IMR-90 (cell line): ENCODE measurements around the gene ZYX. TPM values are rescaled to one million over a fixed set of nuclear protein-coding genes. Genes with fewer than 3 reads are reported as not detected.
A peak's percentile ranks its signal among the peaks of the same experiment; 100 is the strongest.

Source experiments
- ATAC-seq: fragments of 200-7000 bp; cut with Tn5 transposase; 2 replicates; pipeline ENCODE4 v1.9.1; 2020; ENCODE audit warnings: low read depth, mild to moderate bottlenecking, moderate library complexity
- BruUV-seq: library from RNA; stranded (reverse); fragments of 400-500 nt; replicated peaks from 2 replicates; lab custom pipeline; 2021; lab: Mats Ljungman, UMichigan
- CTCF ChIA-PET: fragments of 300-600 bp; formaldehyde crosslinking; extraction: SDS; loops from one replicate; lab custom pipeline; 2021; ENCODE audit warnings: antibody characterized with exemption; lab: Yijun Ruan, JAX
- POLR2A ChIA-PET: fragments of 300-600 bp; sonication (Branson Sonifier 250); formaldehyde crosslinking; loops from one replicate; lab custom pipeline; 2022; ENCODE audit warnings: antibody characterized with exemption; ENCODE audit not compliant: unreplicated experiment; lab: Charles Lee
- DNase-seq: peaks from one replicate; pipeline ENCODE4 v3.0.0; 2013
- H2AFZ ChIP-seq: replicated peaks from 2 replicates; pipeline ENCODE3; 2013; ENCODE audit warnings: low read length, mild to moderate bottlenecking; ENCODE audit not compliant: poor library complexity
- H2AK5ac ChIP-seq: 2 replicates; pipeline ENCODE4 v1.6.1; 2013; ENCODE audit warnings: low read depth, low read length, inconsistent platforms
- H2AK9ac ChIP-seq: replicated peaks from 2 replicates; pipeline ENCODE3; 2013; ENCODE audit warnings: mild to moderate bottlenecking, low read depth, low read length, moderate library complexity; ENCODE audit not compliant: poor library complexity
- H2BK120ac ChIP-seq: 2 replicates; pipeline ENCODE4 v1.6.1; 2013; ENCODE audit warnings: low read depth, low read length, inconsistent platforms
- H2BK15ac ChIP-seq: 3 replicates; pipeline ENCODE4 v1.6.1; 2013; ENCODE audit warnings: low read depth, low read length, inconsistent platforms
- H2BK20ac ChIP-seq: 2 replicates; pipeline ENCODE4 v1.6.1; 2013; ENCODE audit warnings: low read depth, mild to moderate bottlenecking, inconsistent platforms, low read length, moderate library complexity
- H2BK5ac ChIP-seq: 2 replicates; pipeline ENCODE4 v1.6.1; 2013; ENCODE audit warnings: mild to moderate bottlenecking, low read depth, low read length, inconsistent platforms; ENCODE audit not compliant: poor library complexity, severe bottlenecking
- H3K14ac ChIP-seq: replicated peaks from 2 replicates; pipeline ENCODE4 v1.6.1; 2013; ENCODE audit warnings: low read depth, low read length, inconsistent platforms
- H3K18ac ChIP-seq: 2 replicates; pipeline ENCODE4 v1.6.1; 2013; ENCODE audit warnings: low read depth, low read length, control low read depth
- H3K23ac ChIP-seq: 2 replicates; pipeline ENCODE4 v1.6.1; 2013; ENCODE audit warnings: low read depth, low read length, inconsistent platforms
- H3K27ac ChIP-seq: 2 replicates; pipeline ENCODE4 v1.5.1; 2013; ENCODE audit warnings: mild to moderate bottlenecking, control low read depth, low read length; ENCODE audit not compliant: insufficient read depth
- H3K27me3 ChIP-seq: 2 replicates; pipeline ENCODE4 v1.6.1; 2013; ENCODE audit warnings: low read length; ENCODE audit not compliant: control insufficient read depth, insufficient read depth
- H3K36me3 ChIP-seq: 2 replicates; pipeline ENCODE4 v1.6.1; 2013; ENCODE audit warnings: low read length, mixed read lengths; ENCODE audit not compliant: control insufficient read depth, insufficient read depth
- H3K4ac ChIP-seq: 2 replicates; pipeline ENCODE4 v1.6.1; 2013; ENCODE audit warnings: low read depth, low read length, inconsistent platforms
- H3K4me1 ChIP-seq: 2 replicates; pipeline ENCODE4 v1.6.1; 2013; ENCODE audit warnings: low read length, mixed read lengths; ENCODE audit not compliant: control insufficient read depth, insufficient read depth
- H3K4me2 ChIP-seq: 2 replicates; pipeline ENCODE4 v1.6.1; 2013; ENCODE audit warnings: low read depth, mild to moderate bottlenecking, control low read depth, low read length, moderate library complexity
- H3K4me3 ChIP-seq: 2 replicates; pipeline ENCODE4 v1.5.1; 2013; ENCODE audit warnings: low read depth, mild to moderate bottlenecking, control low read depth, low read length, moderate library complexity; ENCODE audit not compliant: insufficient read depth
- H3K56ac ChIP-seq: 2 replicates; pipeline ENCODE4 v1.6.1; 2013; ENCODE audit warnings: low read length, inconsistent platforms; ENCODE audit not compliant: insufficient read depth; ENCODE audit errors: extremely low read depth
- H3K79me1 ChIP-seq, 2 experiments: 2 replicates each; pipeline ENCODE4 v1.6.1; 2013; ENCODE audit warnings: low read length in 2 of 2, inconsistent platforms in 1 of 2, low read depth in 1 of 2
- H3K9ac ChIP-seq: 2 replicates; pipeline ENCODE4 v1.6.1; 2013; ENCODE audit warnings: low read depth, low read length, control low read depth
- H3K9me1 ChIP-seq: 2 replicates; pipeline ENCODE4 v1.6.1; 2013; ENCODE audit warnings: low read length, inconsistent platforms; ENCODE audit not compliant: insufficient read depth
- H3K9me3 ChIP-seq: 2 replicates; pipeline ENCODE4 v1.6.1; 2013; ENCODE audit warnings: low read length; ENCODE audit not compliant: control insufficient read depth, insufficient read depth
- H4K20me1 ChIP-seq: 2 replicates; pipeline ENCODE4 v1.6.1; 2013; ENCODE audit warnings: low read length, inconsistent platforms; ENCODE audit not compliant: insufficient read depth
- H4K5ac ChIP-seq: 2 replicates; pipeline ENCODE4 v1.6.1; 2013; ENCODE audit warnings: mild to moderate bottlenecking, low read depth, low read length, control low read depth
- H4K8ac ChIP-seq, 2 experiments: 2 replicates each; pipeline ENCODE4 v1.6.1; 2013; ENCODE audit warnings: low read depth in 2 of 2, low read length in 2 of 2, control low read depth in 1 of 2, inconsistent platforms in 1 of 2
- H4K91ac ChIP-seq: 2 replicates; pipeline ENCODE4 v1.6.1; 2013; ENCODE audit warnings: low read depth, low read length, inconsistent platforms; ENCODE audit not compliant: insufficient read depth
- BHLHE40 ChIP-seq: fragments of 150-350 bp; IDR thresholded peaks from 2 replicates; pipeline ENCODE4 v1.6.1; 2016; ENCODE audit warnings: mild to moderate bottlenecking, low read depth, low read length
- CEBPB ChIP-seq: IDR thresholded peaks from 2 replicates; pipeline ENCODE4 v1.6.1; 2012; ENCODE audit warnings: low read depth, low read length, improper control_type of control experiment
- CHD1 ChIP-seq: IDR thresholded peaks from 2 replicates; pipeline ENCODE4 v1.6.1; 2012; ENCODE audit warnings: low read depth, low read length, improper control_type of control experiment
- MAFK ChIP-seq: IDR thresholded peaks from 2 replicates; pipeline ENCODE4 v1.6.1; 2012; ENCODE audit warnings: low read depth, low read length, improper control_type of control experiment
- MAZ ChIP-seq: IDR thresholded peaks from 2 replicates; pipeline ENCODE4 v1.6.1; 2012; ENCODE audit warnings: low read depth, mild to moderate bottlenecking, low read length, improper control_type of control experiment, moderate library complexity, borderline replicate concordance
- MXI1 ChIP-seq: IDR thresholded peaks from 2 replicates; pipeline ENCODE4 v1.6.1; 2012; ENCODE audit warnings: low read depth, mild to moderate bottlenecking, low read length, moderate library complexity, borderline replicate concordance
- NFE2L2 ChIP-seq: fragments of 150-350 bp; IDR thresholded peaks from 2 replicates; pipeline ENCODE4 v1.6.1; 2016; ENCODE audit warnings: low read depth, mild to moderate bottlenecking, low read length
- RAD21 ChIP-seq: IDR thresholded peaks from 2 replicates; pipeline ENCODE4 v1.6.1; 2012; ENCODE audit warnings: low read length, improper control_type of control experiment
- RFX5 ChIP-seq: IDR thresholded peaks from 2 replicates; pipeline ENCODE4 v1.8.0; 2012; ENCODE audit warnings: low read depth, mild to moderate bottlenecking, low read length, moderate library complexity
- SMC3 ChIP-seq: fragments of 150-350 bp; IDR thresholded peaks from 2 replicates; pipeline ENCODE4 v1.6.1; 2016; ENCODE audit warnings: low read depth, mild to moderate bottlenecking, antibody characterized with exemption, low read length, moderate library complexity
- whole genome bisulfite sequencing, 2 experiments: methylation state at CpG; one replicate each; pipeline versions ENCODE4 v1.1.5 to v1.1.7; 2013; ENCODE audit warnings: missing lambda C conversion rate in 2 of 2; ENCODE audit not compliant: insufficient read length in 1 of 2; ENCODE audit errors: extremely low coverage in 2 of 2; 5-methylcytosine and 5-hydroxymethylcytosine counted together
- dilution Hi-C: fragments of 300-500 bp; cut with HindIII; formaldehyde crosslinking; loops from one replicate; pipeline ENCODE4 v1.14.3; 2018; ENCODE audit warnings: low sequenced_read_pairs; ENCODE audit not compliant: unreplicated experiment
- in situ Hi-C: fragments of 300-500 bp; cut with MboI; formaldehyde crosslinking; loops from 3 replicates; pipeline ENCODE4 v1.14.3; 2019; ENCODE audit warnings: low sequenced_read_pairs, inconsistent platforms, mixed read lengths
- intact Hi-C: fragments of 100-400 bp; cut with micrococcal nuclease; formaldehyde crosslinking; loops from 2 replicates; pipeline ENCODE4 v1.10.0; 2022
- polyA plus RNA-seq, 3 experiments: library from polyadenylated mRNA; depleted of rRNA; stranded (reverse); fragments of >200 nt; gene quantifications; 2 replicates each; pipeline ENCODE4 v1.2.3, GENCODE V29; 2012; ENCODE audit warnings: low replicate concordance in 1 of 3
- total RNA-seq: library from RNA; depleted of rRNA; stranded (reverse); fragments of >200 nt; gene quantifications from 2 replicates; pipeline ENCODE4 v1.2.3, GENCODE V29; 2012
- TF ChIP-seq, protein P1 (sequence below): conservative IDR thresholded peaks from 2 replicates; pipeline ENCODE4 v1.5.1; 2012; ENCODE audit warnings: mild to moderate bottlenecking, low read depth, low read length, improper control_type of control experiment
- TF ChIP-seq, protein P2 (sequence below): fragments of 150-350 bp; IDR thresholded peaks from 2 replicates; pipeline ENCODE4 v1.6.1; 2016; ENCODE audit warnings: low read depth, mild to moderate bottlenecking, low read length, moderate library complexity, borderline replicate concordance
- TF ChIP-seq, protein P3 (sequence below): fragments of 150-350 bp; IDR thresholded peaks from 2 replicates; pipeline ENCODE4 v1.6.1; 2017; ENCODE audit warnings: mild to moderate bottlenecking, antibody characterized with exemption, low read length, low read depth

Gene ZYX
- total and polyA plus RNA-seq, 2 of the 4 experiments (the other 2 are of a cell fraction), result 22.6 to 334 TPM

DNA sequence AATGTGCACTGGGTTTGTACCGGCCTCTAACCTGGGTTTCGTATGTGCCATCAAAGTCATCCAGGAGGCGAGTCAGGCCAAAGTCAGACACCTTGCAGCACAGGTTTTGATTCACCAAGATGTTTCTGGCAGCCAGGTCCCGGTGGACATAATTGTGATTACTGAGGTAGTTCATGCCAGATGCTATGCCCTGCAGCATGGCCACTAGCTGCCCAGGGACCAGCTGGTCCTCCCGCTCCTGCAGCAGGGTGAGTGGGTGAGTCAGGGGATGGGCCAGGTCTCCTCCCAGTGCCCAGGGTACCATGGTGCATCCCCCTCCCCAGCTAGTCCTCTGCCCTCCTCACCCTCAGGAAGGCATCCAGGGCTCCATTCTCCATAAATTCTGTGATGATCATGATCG, 13.6 kb downstream of the ZYX start:
- Histone ChIP-seq H2BK5ac (no peak overlapping the region), H3K23ac (no peak overlapping the region), H3K4me3 (no peak overlapping the region), H3K27ac (no peak overlapping the region), H3K4ac (no peak overlapping the region), H2AK9ac (no peak overlapping the region), H3K9ac (no peak overlapping the region), H2BK15ac (no peak overlapping the region), H3K27me3 (peaks cover 3% of the 10 kb centered on the region; the same call in 1 of the 2 replicates), H2BK20ac (no peak overlapping the region), H3K4me2 (no peak overlapping the region), H3K9me1 (peaks cover 26% of the 10 kb centered on the region), H4K20me1 (peaks cover 44% of the 10 kb centered on the region), H2AFZ (peak overlapping the region; percentile 38), H4K91ac (no peak overlapping the region), H3K79me1 (peaks cover 8 to 28% of the 10 kb centered on the region in 2 experiments; a peak in 3 of 4 replicates), H3K9me3 (no peaks in the 10 kb centered on the region), H3K56ac (no peak overlapping the region), H2AK5ac (no peak overlapping the region), H2BK120ac (no peak overlapping the region), H3K4me1 (peaks cover 32% of the 10 kb centered on the region), H4K8ac (no peak overlapping the region), H4K5ac (no peak overlapping the region), H3K14ac (no peak overlapping the region), H3K36me3 (peaks cover 31% of the 10 kb centered on the region), H3K18ac (no peak overlapping the region)
- POLR2A ChIA-PET, result no interaction called here
- in situ Hi-C loops (no loop called here), intact Hi-C loops (loop anchor here (5.0 kb wide), 1 partner anchor 98 kb away; no protein-coding TSS in a partner anchor), dilution Hi-C loops (no loop called here)
- DNase-seq (no peak), ATAC-seq (no peak)
- no peak for TF ChIP-seq MXI1
- TF ChIP-seq, protein P1, sequence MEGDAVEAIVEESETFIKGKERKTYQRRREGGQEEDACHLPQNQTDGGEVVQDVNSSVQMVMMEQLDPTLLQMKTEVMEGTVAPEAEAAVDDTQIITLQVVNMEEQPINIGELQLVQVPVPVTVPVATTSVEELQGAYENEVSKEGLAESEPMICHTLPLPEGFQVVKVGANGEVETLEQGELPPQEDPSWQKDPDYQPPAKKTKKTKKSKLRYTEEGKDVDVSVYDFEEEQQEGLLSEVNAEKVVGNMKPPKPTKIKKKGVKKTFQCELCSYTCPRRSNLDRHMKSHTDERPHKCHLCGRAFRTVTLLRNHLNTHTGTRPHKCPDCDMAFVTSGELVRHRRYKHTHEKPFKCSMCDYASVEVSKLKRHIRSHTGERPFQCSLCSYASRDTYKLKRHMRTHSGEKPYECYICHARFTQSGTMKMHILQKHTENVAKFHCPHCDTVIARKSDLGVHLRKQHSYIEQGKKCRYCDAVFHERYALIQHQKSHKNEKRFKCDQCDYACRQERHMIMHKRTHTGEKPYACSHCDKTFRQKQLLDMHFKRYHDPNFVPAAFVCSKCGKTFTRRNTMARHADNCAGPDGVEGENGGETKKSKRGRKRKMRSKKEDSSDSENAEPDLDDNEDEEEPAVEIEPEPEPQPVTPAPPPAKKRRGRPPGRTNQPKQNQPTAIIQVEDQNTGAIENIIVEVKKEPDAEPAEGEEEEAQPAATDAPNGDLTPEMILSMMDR, result no peak
- TF ChIP-seq RFX5, result no peak
- no peak for TF ChIP-seq MAZ
- TF ChIP-seq RAD21, result no peak
- no peak for TF ChIP-seq MAFK
- no peak for TF ChIP-seq NFE2L2
- TF ChIP-seq, protein P2, sequence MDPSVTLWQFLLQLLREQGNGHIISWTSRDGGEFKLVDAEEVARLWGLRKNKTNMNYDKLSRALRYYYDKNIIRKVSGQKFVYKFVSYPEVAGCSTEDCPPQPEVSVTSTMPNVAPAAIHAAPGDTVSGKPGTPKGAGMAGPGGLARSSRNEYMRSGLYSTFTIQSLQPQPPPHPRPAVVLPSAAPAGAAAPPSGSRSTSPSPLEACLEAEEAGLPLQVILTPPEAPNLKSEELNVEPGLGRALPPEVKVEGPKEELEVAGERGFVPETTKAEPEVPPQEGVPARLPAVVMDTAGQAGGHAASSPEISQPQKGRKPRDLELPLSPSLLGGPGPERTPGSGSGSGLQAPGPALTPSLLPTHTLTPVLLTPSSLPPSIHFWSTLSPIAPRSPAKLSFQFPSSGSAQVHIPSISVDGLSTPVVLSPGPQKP, result no peak
- no peak for TF ChIP-seq CHD1
- TF ChIP-seq CEBPB, result no peak
- TF ChIP-seq BHLHE40, result no peak
- TF ChIP-seq, protein P3, sequence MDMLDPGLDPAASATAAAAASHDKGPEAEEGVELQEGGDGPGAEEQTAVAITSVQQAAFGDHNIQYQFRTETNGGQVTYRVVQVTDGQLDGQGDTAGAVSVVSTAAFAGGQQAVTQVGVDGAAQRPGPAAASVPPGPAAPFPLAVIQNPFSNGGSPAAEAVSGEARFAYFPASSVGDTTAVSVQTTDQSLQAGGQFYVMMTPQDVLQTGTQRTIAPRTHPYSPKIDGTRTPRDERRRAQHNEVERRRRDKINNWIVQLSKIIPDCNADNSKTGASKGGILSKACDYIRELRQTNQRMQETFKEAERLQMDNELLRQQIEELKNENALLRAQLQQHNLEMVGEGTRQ, result no peak
- no peak for TF ChIP-seq SMC3
- CTCF ChIA-PET, result no interaction called here
- BruUV-seq, result no TSS peak
- WGBS, 2 experiments, result 90% methylated on average over 4 of the region's 6 CpGs; no CpG with 5 or more reads in 1 of the 2 experiments
